Uterus (tissue), 2 donors: Measurements from ENCODE around the gene NPTX1.

Experiments
- CTCF ChIP-seq, 4 experiments: fragments of 200-600 bp in 2 of 4; fragments of 450-650 bp in 2 of 4; sonication (generic) in 2 of 4; IDR thresholded peaks; one replicate each; pipeline ENCODE4 v1.5.1; 2016 to 2019; ENCODE audit warnings: antibody characterized with exemption in 4 of 4, mild to moderate bottlenecking in 2 of 4, moderate library complexity in 1 of 4
- POLR2A ChIP-seq, 2 donors: fragments of 450-650 bp; IDR thresholded peaks; one replicate each; pipeline ENCODE4 v1.6.1; 2016; ENCODE audit warnings: antibody characterized with exemption in 2 of 2, mild to moderate bottlenecking in 1 of 2, moderate library complexity in 1 of 2

GRCh38 chr17:80422981-80423380, 53.4 kb downstream of the NPTX1 start:
- TF ChIP-seq POLR2A (IDR thresholded peaks at IDR 0.05) (no peak), CTCF (IDR thresholded peaks at IDR 0.05) (no peak)
